Fibroblast of lung (primary cell): ENCODE data around the gene PRCP. TPM values are rescaled to one million over a fixed set of nuclear protein-coding genes. Genes with fewer than 3 reads are reported as not detected.

Experiments used
- DNase-seq, 2 donors: peaks; one replicate each; pipeline versions ENCODE4 v3.0.0 to v3.0.0-alpha.2; 2010; ENCODE audit warnings: low read depth in 2 of 2
- H2AFZ ChIP-seq: 2 replicates; pipeline ENCODE4 v1.5.1; 2012; ENCODE audit warnings: low read length, control low read depth, inconsistent platforms
- H3K27ac ChIP-seq: 2 replicates; pipeline ENCODE4 v1.5.1; 2011; ENCODE audit warnings: low read length, control low read depth; ENCODE audit not compliant: insufficient read depth
- H3K27me3 ChIP-seq: 2 replicates; pipeline ENCODE4 v1.5.1; 2011; ENCODE audit warnings: mild to moderate bottlenecking, low read length; ENCODE audit not compliant: control insufficient read depth, insufficient read depth
- H3K36me3 ChIP-seq: 2 replicates; pipeline ENCODE4 v1.5.1; 2011; ENCODE audit warnings: low read length; ENCODE audit not compliant: control insufficient read depth, insufficient read depth
- H3K4me1 ChIP-seq: 2 replicates; pipeline ENCODE4 v1.5.1; 2011; ENCODE audit warnings: low read length; ENCODE audit not compliant: control insufficient read depth, insufficient read depth; ENCODE audit errors: extremely low read depth
- H3K4me2 ChIP-seq: 2 replicates; pipeline ENCODE4 v1.5.1; 2011; ENCODE audit warnings: low read length, control low read depth; ENCODE audit not compliant: insufficient read depth; ENCODE audit errors: extremely low read depth
- H3K4me3 ChIP-seq, 4 experiments: fragments of 200-600 bp in 1 of 4; sonication (generic) in 1 of 4; replicated peaks in 1 of 4; 2 replicates each; pipeline ENCODE4 v1.5.1; 2011 to 2016; ENCODE audit warnings: low read length in 4 of 4, low read depth in 3 of 4, mild to moderate bottlenecking in 3 of 4, control low read depth in 2 of 4, inconsistent platforms in 1 of 4, mixed read lengths in 1 of 4; ENCODE audit not compliant: insufficient read depth in 1 of 4; ENCODE audit errors: control extremely low read depth in 1 of 4
- H3K79me2 ChIP-seq: 2 replicates; pipeline ENCODE4 v1.5.1; 2012; ENCODE audit warnings: mild to moderate bottlenecking, low read length, inconsistent platforms; ENCODE audit not compliant: control insufficient read depth, insufficient read depth
- H3K9ac ChIP-seq: 2 replicates; pipeline ENCODE4 v1.5.1; 2011; ENCODE audit warnings: mild to moderate bottlenecking, low read length, control low read depth; ENCODE audit not compliant: insufficient read depth
- H3K9me3 ChIP-seq: 2 replicates; pipeline ENCODE4 v1.5.1; 2012; ENCODE audit warnings: low read depth, low read length; ENCODE audit not compliant: control insufficient read depth, insufficient read depth
- H4K20me1 ChIP-seq: 2 replicates; pipeline ENCODE4 v1.5.1; 2011; ENCODE audit warnings: low read length; ENCODE audit not compliant: control insufficient read depth, insufficient read depth; ENCODE audit errors: extremely low read depth
- EZH2 ChIP-seq: IDR thresholded peaks from 2 replicates; pipeline ENCODE4 v1.5.1; 2012; ENCODE audit warnings: low read length, control low read depth, mild to moderate bottlenecking; ENCODE audit errors: missing control alignments
- polyA plus RNA-seq, 2 donors: library from polyadenylated mRNA; depleted of rRNA in 1 of 2; stranded (reverse) in 1 of 2; unstranded in 1 of 2; fragments of >200 nt; gene quantifications; 2 replicates each; pipeline ENCODE4 v1.2.1, GENCODE V29; 2011 to 2012; ENCODE audit warnings: missing spikeins in 1 of 2
- total RNA-seq: library from RNA; depleted of rRNA; stranded (reverse); fragments of >200 nt; gene quantifications from 2 replicates; pipeline ENCODE4 v1.2.1, GENCODE V29; 2014
- TF ChIP-seq, protein P1 (sequence below), 2 donors: IDR thresholded peaks in 1 of 2; conservative IDR thresholded peaks in 1 of 2; 1 replicate in 1 of 2; 2 replicates in 1 of 2; pipeline ENCODE4 v1.5.1; 2011 to 2012; ENCODE audit warnings: low read length in 2 of 2, control low read depth in 1 of 2, inconsistent platforms in 1 of 2, low read depth in 1 of 2, mild to moderate bottlenecking in 1 of 2

PRCP gene
- total and polyA plus RNA-seq, 2 donors (not counting 1 experiment from before 2014, with no cell fraction given) = 107 to 167 TPM

DNA sequence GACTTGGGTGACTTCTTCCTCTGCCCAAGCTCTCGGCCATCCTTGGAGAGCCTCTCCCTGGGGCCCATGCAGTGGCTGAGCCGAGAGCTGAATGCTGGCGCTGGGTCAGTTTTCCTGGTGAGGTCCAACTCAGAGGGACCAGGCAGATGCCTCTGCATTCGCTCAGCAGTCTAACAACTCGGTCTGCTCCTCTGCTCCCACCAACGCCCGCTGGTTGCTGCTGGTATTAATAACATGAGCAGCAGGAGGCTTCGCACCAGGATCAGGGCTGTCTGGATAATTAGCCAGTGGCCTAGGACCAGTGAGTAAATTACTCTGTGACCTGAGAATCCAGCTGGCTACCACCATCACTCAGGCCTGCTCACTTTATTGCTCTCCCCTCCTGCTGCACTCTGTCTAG, 88.9 kb downstream of the PRCP start:
- Histone ChIP-seq H3K27ac (no peak overlapping the region), H3K4me3 (no peak overlapping the region), H3K9me3 (no peaks in the 10 kb centered on the region), H3K36me3 (no peaks in the 10 kb centered on the region), H3K9ac (no peak overlapping the region), H4K20me1 (no peaks in the 10 kb centered on the region), H3K4me1 (no peaks in the 10 kb centered on the region), H3K79me2 (no peaks in the 10 kb centered on the region), H3K4me2 (no peak overlapping the region), H2AFZ (no peak overlapping the region), H3K27me3 (no peaks in the 10 kb centered on the region)
- no peak for TF ChIP-seq EZH2
- TF ChIP-seq, protein P1, sequence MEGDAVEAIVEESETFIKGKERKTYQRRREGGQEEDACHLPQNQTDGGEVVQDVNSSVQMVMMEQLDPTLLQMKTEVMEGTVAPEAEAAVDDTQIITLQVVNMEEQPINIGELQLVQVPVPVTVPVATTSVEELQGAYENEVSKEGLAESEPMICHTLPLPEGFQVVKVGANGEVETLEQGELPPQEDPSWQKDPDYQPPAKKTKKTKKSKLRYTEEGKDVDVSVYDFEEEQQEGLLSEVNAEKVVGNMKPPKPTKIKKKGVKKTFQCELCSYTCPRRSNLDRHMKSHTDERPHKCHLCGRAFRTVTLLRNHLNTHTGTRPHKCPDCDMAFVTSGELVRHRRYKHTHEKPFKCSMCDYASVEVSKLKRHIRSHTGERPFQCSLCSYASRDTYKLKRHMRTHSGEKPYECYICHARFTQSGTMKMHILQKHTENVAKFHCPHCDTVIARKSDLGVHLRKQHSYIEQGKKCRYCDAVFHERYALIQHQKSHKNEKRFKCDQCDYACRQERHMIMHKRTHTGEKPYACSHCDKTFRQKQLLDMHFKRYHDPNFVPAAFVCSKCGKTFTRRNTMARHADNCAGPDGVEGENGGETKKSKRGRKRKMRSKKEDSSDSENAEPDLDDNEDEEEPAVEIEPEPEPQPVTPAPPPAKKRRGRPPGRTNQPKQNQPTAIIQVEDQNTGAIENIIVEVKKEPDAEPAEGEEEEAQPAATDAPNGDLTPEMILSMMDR (conservative IDR thresholded peaks at IDR 0.05 in 1 of 2, IDR thresholded peaks at IDR 0.05 in 1 of 2; ENCODE audit: low read depth in 1 of 2, low read length in 2 of 2) = no peak
- DNase-seq = no peak

DNA sequence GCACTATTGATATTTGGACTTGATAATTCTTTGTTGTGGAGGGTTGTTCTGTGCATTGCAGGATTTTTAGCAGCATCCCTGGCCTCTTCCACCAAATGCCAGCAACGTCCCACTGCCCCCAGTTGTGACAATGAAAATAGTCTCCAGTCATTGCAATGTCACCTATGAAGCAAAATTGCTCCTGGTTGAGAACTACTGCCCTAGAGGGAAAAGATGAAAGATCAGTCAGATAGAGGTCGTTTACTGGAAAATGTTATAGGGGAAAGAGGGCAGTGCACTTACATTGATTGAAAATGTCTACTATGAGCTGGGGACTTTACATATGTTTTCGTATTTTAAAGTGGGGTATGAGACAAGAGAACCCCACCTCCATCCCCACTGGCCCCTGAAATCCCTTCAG, 89.5 kb downstream of the PRCP start:
- no peak for DNase-seq
- H2AFZ ChIP-seq = no peak overlapping the region
- no peak overlapping the region for H3K4me2 ChIP-seq
- H3K4me3 ChIP-seq = no peak overlapping the region
- TF ChIP-seq EZH2 = no peak
- TF ChIP-seq, protein P1 (conservative IDR thresholded peaks at IDR 0.05 in 1 of 2, IDR thresholded peaks at IDR 0.05 in 1 of 2; ENCODE audit: low read depth in 1 of 2, low read length in 2 of 2) = no peak
- no peak overlapping the region for H3K9ac ChIP-seq
- H3K79me2 ChIP-seq = no peaks in the 10 kb centered on the region
- no peaks in the 10 kb centered on the region for H3K27me3 ChIP-seq
- no peak overlapping the region for H3K27ac ChIP-seq
- no peaks in the 10 kb centered on the region for H3K4me1 ChIP-seq
- H4K20me1 ChIP-seq = no peaks in the 10 kb centered on the region
- no peaks in the 10 kb centered on the region for H3K36me3 ChIP-seq
- H3K9me3 ChIP-seq = no peaks in the 10 kb centered on the region

DNA sequence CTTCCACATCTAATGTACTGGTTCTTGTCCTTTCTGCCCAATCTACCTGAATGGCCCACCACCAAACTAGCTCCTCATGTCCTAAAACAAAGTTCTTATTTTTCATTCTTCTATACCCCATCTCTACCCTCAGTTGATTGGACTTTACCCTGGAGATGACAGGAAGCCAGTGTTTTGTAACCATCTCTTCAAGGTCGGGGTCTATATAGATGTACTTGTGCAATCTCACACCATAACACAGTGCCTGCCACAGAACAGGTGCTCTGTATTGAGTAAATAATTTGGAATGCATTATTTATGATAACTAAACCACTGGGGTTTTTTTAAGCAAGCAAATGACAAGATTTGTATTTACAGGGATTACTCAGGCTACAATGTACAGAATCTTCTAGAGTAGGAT, 89.9 kb downstream of the PRCP start:
- TF ChIP-seq, protein P1 (conservative IDR thresholded peaks at IDR 0.05 in 1 of 2, IDR thresholded peaks at IDR 0.05 in 1 of 2; ENCODE audit: low read depth in 1 of 2, low read length in 2 of 2) = no peak
- TF ChIP-seq EZH2 = no peak
- H3K4me3 ChIP-seq = no peak overlapping the region
- H3K79me2 ChIP-seq = no peaks in the 10 kb centered on the region
- H3K9ac ChIP-seq = no peak overlapping the region
- no peak for DNase-seq
- no peak overlapping the region for H2AFZ ChIP-seq
- no peak overlapping the region for H3K4me2 ChIP-seq
- H3K9me3 ChIP-seq = no peaks in the 10 kb centered on the region
- no peaks in the 10 kb centered on the region for H4K20me1 ChIP-seq
- H3K36me3 ChIP-seq = no peaks in the 10 kb centered on the region
- no peak overlapping the region for H3K27ac ChIP-seq
- no peaks in the 10 kb centered on the region for H3K4me1 ChIP-seq
- no peaks in the 10 kb centered on the region for H3K27me3 ChIP-seq
